Effector memory CD4-positive, alpha-beta T cell (primary cell): Measurements from ENCODE around the gene NXPE1.
"Not testable (repeated sequence)": the region's sequence is repeated elsewhere in the genome, so short reads cannot be mapped to it uniquely, and the experiment has no call there.

Experiments used
- DNase-seq, 3 donors: peaks; one replicate each; pipeline ENCODE4 v3.0.0-alpha.2; 2020
- H3K27ac ChIP-seq: 2 replicates; pipeline ENCODE4 v1.7.0; 2013; ENCODE audit warnings: mild to moderate bottlenecking, low read length, moderate library complexity; ENCODE audit not compliant: insufficient read depth, poor library complexity, severe bottlenecking
- H3K27me3 ChIP-seq: replicated peaks from 2 replicates; pipeline ENCODE4 v1.7.0; 2013; ENCODE audit warnings: mild to moderate bottlenecking, low read length; ENCODE audit not compliant: insufficient read depth, control insufficient read depth, poor library complexity, severe bottlenecking
- H3K36me3 ChIP-seq: 2 replicates; pipeline ENCODE4 v1.7.0; 2013; ENCODE audit warnings: mild to moderate bottlenecking, low read length, moderate library complexity; ENCODE audit not compliant: control insufficient read depth, insufficient read depth
- H3K4me1 ChIP-seq: 2 replicates; pipeline ENCODE4 v1.7.0; 2013; ENCODE audit warnings: low read length, mild to moderate bottlenecking; ENCODE audit not compliant: control insufficient read depth, insufficient read depth, poor library complexity, severe bottlenecking
- H3K4me3 ChIP-seq: 2 replicates; pipeline ENCODE4 v1.7.0; 2013; ENCODE audit warnings: low read length, low read depth, mild to moderate bottlenecking; ENCODE audit not compliant: insufficient read depth, poor library complexity, severe bottlenecking
- H3K9me3 ChIP-seq: 2 replicates; pipeline ENCODE4 v1.7.0; 2013; ENCODE audit warnings: mild to moderate bottlenecking, low read length, moderate library complexity; ENCODE audit not compliant: control insufficient read depth

NXPE1 gene

DNA sequence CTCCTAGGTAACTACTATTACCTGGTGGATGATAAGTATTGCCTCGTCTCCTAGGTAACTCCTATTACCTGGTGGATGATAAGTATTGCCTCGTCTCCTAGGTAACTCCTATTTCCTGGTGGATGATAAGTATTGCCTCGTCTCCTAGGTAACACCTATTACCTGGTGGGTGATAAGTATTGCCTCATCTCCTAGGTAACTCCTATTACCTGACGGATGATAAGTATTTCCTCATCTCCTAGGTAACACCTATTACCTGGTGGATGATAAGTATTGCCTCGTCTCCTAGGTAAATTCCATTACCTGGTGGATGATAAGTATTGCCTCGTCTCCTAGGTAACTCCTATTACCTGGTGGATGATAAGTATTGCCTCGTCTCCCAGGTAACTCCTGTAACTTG is 43.5 kb upstream of the NXPE1 start:
- not testable (repeated sequence) for H3K36me3 ChIP-seq, H3K4me3 ChIP-seq, H3K27ac ChIP-seq, H3K9me3 ChIP-seq, H3K27me3 ChIP-seq, DNase-seq, H3K4me1 ChIP-seq

DNA sequence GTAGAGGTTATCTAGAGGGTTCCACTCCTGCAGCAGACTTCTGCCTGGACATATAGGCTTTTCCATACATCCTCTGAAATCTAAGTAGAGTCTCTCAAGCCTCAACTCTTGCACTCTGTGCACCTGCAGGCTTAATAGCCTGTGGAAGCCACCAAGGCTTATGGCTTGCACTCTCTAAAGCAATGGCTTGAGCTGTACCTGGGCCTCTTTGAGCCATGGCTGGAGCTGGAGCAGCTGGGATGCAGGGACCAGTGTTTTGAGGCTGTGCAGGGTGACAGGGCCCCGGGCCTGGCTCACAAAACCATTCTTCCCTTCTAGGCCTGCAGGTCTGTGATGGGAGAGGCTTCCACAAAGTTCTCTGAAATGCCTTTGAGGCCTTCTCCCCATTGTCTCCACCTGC is 38.8 kb upstream of the NXPE1 start:
- Histone ChIP-seq H3K27ac (no peak overlapping the region), H3K9me3 (no peaks in the 10 kb centered on the region), H3K4me3 (no peak overlapping the region), H3K4me1 (no peaks in the 10 kb centered on the region), H3K36me3 (no peaks in the 10 kb centered on the region), H3K27me3 (no peaks in the 10 kb centered on the region)
- no peak for DNase-seq

DNA sequence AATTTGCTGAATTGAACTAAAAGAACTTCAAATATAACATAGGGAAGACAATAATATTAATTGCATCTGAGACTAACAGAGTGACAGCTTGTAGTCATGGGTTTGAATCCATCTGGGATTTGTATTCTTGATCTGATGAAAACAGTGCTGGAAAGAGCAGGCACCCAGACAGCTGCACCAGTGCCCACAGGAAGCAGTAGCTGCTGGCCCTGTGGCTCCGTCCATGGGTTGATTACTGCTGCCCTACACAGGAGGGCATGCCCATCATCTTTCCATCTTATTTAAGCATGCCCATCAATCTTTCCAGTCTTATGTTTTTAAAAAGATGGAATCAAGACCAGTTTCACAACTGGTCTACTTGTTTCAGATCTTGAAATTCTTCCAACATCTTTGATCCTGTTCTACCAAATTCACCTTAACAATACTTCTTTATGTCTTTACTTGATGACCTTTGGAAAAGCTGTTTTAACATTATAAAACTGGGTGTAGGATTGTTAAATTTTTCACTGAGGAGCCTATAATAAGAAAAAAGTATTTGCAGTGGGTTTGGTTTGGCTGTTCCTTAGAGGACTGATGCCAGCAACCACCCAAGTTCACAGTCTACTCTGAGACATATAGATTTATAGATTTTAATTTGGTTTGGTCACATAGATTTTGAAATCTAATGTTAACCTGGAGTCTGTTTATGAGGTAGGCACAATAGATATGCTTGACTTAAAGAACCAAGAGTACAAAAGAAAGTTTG is 36.7 kb upstream of the NXPE1 start:
- Histone ChIP-seq H3K9me3 (no peaks in the 10 kb centered on the region), H3K4me1 (no peaks in the 10 kb centered on the region), H3K27me3 (no peaks in the 10 kb centered on the region), H3K4me3 (no peak overlapping the region), H3K36me3 (no peaks in the 10 kb centered on the region), H3K27ac (no peak overlapping the region)
- DNase-seq = no peak

DNA sequence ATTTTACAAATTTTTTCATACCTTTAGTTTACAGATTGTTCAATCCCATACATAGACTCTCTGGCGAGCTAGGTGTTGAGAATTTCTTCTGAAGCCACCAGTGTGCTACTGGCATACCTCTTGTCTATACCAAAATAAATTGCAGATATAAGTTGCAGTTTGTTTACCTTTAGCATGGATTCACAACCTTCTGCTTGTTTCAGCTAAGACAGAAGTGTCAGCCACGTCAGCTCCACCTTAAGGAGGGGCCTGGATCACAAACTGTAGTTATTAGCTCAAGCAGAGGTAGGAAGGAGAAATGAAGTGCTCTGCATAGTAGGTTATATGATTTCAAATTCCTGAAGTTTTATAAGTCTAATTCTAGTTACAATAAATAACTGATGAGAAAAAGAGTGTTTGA is 35.9 kb upstream of the NXPE1 start, which contains the start of gene NXPE4:
TSS of gene NXPE4 (minus strand) at position 216 of the 400 bp plus-strand sequence. CDS start 1,027 bp downstream, outside the sequence.
- Histone ChIP-seq H3K4me1 (no peaks in the 10 kb centered on the region), H3K9me3 (no peaks in the 10 kb centered on the region), H3K27me3 (no peaks in the 10 kb centered on the region), H3K36me3 (no peaks in the 10 kb centered on the region), H3K4me3 (no peak within 1 kb of the TSS), H3K27ac (no peak within 1 kb of the TSS)
- DNase-seq = no peak

DNA sequence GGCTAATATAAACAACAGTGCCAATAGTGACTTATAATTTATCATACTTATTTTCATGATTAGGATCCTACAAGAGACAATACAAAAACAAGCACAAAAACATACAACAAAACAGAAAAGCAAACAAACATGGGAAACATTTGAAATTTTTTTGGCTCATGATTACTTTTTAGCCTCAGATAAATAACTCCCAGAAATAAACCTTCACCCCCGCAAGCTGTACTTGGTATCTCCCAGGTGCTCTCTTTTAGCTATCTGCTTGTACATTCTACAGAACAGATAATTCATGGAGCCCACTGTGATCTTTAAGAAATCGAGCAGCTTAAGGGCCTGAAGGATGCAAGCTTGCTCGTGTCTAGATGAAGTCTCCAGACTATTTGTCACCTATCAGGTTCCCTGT is 35.0 kb upstream of the NXPE1 start:
- Histone ChIP-seq H3K36me3 (no peaks in the 10 kb centered on the region), H3K4me1 (no peaks in the 10 kb centered on the region), H3K27me3 (no peaks in the 10 kb centered on the region), H3K9me3 (no peaks in the 10 kb centered on the region), H3K27ac (no peak overlapping the region), H3K4me3 (no peak overlapping the region)
- no peak for DNase-seq

DNA sequence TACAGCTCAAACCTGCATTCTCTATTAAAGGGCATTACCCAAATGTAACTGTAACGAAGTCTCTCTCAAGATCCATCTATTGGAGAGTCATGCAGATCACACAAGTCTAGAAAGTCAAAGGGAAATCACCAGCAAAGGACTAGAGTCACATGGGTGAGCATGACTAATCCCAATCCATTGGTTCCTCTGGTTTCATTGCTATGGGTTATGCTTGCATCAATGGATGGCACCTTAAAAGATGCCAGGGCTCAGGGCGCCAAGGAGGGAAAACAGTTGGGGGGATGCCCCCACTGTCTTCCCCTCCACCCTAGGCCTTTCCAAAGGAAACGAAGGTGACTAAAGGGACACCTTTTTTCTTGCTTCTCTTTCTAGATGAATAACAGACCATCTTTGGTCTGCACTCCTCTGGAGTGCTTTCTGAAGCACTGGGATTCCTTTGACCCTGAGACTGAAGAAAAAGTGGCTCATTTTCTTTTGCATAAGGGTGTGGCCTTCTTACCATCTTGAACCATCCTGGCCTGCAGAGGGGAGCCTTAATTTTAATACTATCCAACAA is 27.8 kb upstream of the NXPE1 start:
- no peak overlapping the region for H3K27ac ChIP-seq
- no peaks in the 10 kb centered on the region for H3K27me3 ChIP-seq
- H3K36me3 ChIP-seq = no peaks in the 10 kb centered on the region
- H3K4me3 ChIP-seq = no peak overlapping the region
- no peaks in the 10 kb centered on the region for H3K4me1 ChIP-seq
- DNase-seq = no peak
- H3K9me3 ChIP-seq = peaks cover 11% of the 10 kb centered on the region

DNA sequence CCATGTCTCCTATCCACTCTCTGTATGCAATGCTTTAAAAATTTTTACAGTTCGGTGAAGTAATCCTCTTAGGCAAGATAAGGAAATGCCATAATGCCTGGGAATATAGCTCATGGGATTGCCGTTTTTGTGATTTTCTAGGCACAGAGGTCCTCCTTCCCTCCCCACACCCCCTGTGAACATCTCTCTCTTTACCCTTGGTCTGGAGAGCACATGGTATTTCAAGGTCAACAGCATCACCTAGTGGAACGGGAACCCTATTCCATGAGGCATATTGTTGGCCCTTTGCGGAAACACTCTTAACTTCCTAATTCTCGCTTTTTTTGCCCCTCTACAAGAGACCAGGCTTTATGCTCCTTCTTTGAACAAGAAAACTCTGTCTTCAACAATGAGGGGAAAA is 27.1 kb upstream of the NXPE1 start:
- H3K27ac ChIP-seq = no peak overlapping the region
- H3K4me3 ChIP-seq = no peak overlapping the region
- H3K27me3 ChIP-seq = no peaks in the 10 kb centered on the region
- no peaks in the 10 kb centered on the region for H3K4me1 ChIP-seq
- no peaks in the 10 kb centered on the region for H3K36me3 ChIP-seq
- DNase-seq = no peak
- peaks cover 11% of the 10 kb centered on the region for H3K9me3 ChIP-seq

DNA sequence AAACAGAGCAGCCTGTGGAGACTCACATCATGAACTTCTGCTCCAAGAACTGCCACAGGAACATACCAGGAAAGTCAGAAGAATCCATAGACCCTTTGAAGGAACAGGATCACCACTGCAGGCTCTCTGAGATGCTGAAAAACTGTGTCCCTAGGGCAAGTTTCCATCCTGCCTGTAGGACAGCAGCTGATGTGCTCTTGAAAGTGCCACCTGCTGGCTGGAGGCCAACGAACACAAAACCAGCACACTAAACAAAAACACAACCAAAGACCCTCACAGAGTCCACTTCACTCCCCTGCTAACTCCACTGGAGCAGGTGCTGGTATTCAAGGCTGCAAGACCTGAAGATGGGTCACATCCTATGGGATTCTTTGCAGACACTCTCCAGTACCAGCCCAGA is 12.0 kb upstream of the NXPE1 start:
- Histone ChIP-seq H3K9me3 (no peaks in the 10 kb centered on the region), H3K27ac (no peak overlapping the region), H3K36me3 (no peaks in the 10 kb centered on the region), H3K4me1 (no peaks in the 10 kb centered on the region), H3K4me3 (no peak overlapping the region), H3K27me3 (peaks cover 3% of the 10 kb centered on the region)
- no peak for DNase-seq

DNA sequence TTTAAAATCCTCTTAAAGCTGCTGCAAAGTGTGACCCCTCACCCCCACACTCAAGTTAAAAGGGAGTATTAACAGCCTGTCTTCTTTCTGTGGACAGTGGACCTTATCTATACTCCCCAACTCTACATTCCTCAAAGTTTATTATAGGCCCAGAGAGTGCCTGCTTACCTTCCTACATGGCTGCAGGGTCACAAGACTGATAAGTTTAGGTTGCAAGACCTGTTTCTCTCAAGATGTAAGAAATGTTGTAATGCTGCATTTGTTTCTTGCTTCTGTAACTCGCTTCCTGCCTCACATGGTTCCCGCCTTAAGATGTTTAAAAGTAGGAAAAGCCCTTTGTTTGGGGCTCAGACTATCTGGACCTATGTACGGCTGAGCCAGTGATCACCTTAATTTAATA is 10.1 kb upstream of the NXPE1 start:
- Histone ChIP-seq H3K36me3 (no peaks in the 10 kb centered on the region), H3K27me3 (peaks cover 3% of the 10 kb centered on the region), H3K9me3 (no peaks in the 10 kb centered on the region), H3K4me3 (no peak overlapping the region), H3K27ac (no peak overlapping the region), H3K4me1 (no peaks in the 10 kb centered on the region)
- DNase-seq = no peak

DNA sequence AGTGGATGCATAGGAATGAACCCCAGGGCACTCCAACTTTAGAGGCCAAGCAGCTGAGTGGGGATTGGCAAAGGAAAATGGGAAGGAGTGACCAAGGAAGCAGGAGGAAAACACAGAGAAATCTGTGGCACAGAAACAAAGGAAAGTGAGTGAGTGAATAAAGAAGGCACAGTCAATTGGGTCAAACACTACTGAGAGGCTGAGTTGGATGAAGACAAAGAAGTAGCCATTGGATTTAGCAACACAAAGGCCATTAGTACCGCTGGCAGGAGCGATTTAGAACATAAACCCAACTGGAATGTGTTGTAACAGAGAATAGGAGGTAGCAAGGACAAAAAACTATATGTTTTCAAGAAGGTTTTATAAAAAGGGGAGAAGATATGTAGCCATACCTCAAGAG is 6.6 kb upstream of the NXPE1 start:
- H3K36me3 ChIP-seq = no peaks in the 10 kb centered on the region
- H3K27me3 ChIP-seq = peaks cover 3% of the 10 kb centered on the region
- no peak for DNase-seq
- no peaks in the 10 kb centered on the region for H3K4me1 ChIP-seq
- no peak overlapping the region for H3K4me3 ChIP-seq
- H3K27ac ChIP-seq = no peak overlapping the region
- H3K9me3 ChIP-seq = no peaks in the 10 kb centered on the region
